ENCODE data around the gene STK32A. TPM values are rescaled to one million over a fixed set of nuclear protein-coding genes. Genes with fewer than 3 reads are reported as not detected.
"Not testable (repeated sequence)": the region's sequence is repeated elsewhere in the genome, so short reads cannot be mapped to it uniquely, and the experiment has no call there.

The STK32A gene
- total RNA-seq, 1 experiment from 2014 or later: not detected

GRCh38 chr5:147240266-147240985 lies 5.6 kb downstream of the STK32A start:
- no peak overlapping the region for H3K4me3 ChIP-seq
- no peaks in the 10 kb centered on the region for H3K36me3 ChIP-seq
- no peak for DNase-seq
- peaks cover 28% of the 10 kb centered on the region for H3K27me3 ChIP-seq
- no peaks in the 10 kb centered on the region for H3K9me3 ChIP-seq

- H3K4me3 ChIP-seq, H3K9me3 ChIP-seq, H3K36me3 ChIP-seq, H3K27me3 ChIP-seq, DNase-seq: not testable (repeated sequence)
Observed at GRCh38 chr5:147243238-147243637, 8.4 kb downstream of the STK32A start.

DNA sequence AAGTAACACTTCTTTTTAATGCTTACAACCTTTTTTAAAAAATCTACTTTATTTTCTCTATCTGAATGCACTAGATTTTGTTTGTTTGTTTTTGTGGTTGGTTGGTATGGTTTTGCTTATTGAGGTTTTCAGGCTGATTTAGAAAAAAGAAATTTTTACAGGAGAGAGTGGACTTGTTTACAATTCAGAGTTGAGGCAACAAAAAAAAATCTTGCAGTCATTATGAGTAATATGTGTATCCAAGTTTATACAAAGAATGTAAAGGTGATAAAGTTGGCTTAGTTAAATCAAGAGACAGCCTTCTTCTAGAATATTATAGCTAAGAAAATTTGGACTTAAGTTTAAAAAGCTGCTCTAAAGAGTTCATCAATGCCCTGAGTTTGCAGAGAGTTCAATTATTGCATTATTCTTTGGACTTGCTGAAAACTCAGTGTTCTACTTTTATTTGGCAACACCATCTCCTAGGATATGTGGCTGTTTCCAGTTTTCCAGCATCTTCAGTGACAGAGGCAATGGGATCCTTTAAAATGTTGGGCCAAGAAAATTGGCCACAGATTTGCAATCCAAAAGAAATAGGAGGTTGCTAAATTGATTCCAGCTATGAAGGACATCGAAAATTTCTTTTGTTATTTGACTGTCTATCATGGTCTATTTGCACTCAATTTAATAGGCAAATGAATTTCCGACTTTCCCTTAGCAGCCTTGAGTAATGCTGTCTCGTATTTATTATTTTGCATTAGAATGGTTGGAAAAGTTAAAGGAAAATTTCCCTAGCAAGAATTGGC lies 10.7 kb downstream of the STK32A start:
- H3K27me3 ChIP-seq: 0 out of 2 replicates have a peak, but pooled peaks cover 3% of the 10 kb centered on the region
- H3K4me3 ChIP-seq: no peak overlapping the region
- no peaks in the 10 kb centered on the region for H3K9me3 ChIP-seq
- H3K36me3 ChIP-seq: no peaks in the 10 kb centered on the region
- DNase-seq: no peak

DNA sequence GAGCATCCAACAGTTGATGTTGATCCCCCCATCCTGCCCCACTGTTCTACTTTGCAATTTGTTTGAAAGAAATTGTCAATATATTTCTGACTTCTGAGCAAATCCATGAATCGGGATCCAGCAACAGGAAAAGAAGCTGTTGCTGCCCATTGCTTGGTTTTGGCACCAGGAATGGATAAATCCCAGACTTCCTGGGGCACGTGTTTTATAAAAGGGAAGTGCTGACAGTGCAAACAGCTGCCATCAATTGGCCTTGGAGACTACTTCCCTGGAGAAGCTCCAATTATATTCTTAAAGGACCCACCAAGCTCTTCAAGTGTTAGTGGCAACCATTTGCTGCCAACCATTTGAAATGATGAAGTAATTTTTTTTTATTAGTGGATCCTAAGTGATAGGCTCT lies 13.7 kb downstream of the STK32A start:
- no peak for DNase-seq
- H3K27me3 ChIP-seq: 0 out of 2 replicates have a peak, but pooled peaks cover 3% of the 10 kb centered on the region
- no peaks in the 10 kb centered on the region for H3K9me3 ChIP-seq
- no peak overlapping the region for H3K4me3 ChIP-seq
- H3K36me3 ChIP-seq: no peaks in the 10 kb centered on the region

DNA sequence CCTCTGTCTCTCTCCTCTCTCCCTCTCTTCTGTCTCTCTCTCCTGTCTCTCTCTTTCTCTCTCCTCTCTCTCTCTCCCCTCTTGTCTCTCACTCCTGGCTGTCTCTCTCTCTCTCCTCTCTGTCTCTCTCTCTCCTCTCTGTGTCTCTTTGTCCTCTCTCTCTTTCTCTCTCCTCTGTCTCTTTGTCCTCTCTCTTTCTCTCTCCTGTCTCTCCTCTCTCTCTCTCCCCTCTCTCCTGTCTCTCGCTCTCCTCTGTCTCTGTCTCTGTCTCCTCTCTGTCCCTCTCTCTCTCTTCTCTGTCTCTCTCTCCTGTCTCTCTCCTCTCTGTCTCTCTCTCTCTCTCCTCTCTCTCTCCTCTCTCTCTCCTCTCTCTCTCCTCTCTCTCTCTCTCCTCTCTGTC lies 25.0 kb downstream of the STK32A start:
- H3K27me3 ChIP-seq: peaks cover 31% of the 10 kb centered on the region
- H3K36me3 ChIP-seq: no peaks in the 10 kb centered on the region
- no peaks in the 10 kb centered on the region; the same call in 1 of the 2 replicates for H3K9me3 ChIP-seq
- no peak overlapping the region for H3K4me3 ChIP-seq
- no peak for DNase-seq

GRCh38 chr5:147267082-147267832 lies 32.4 kb downstream of the STK32A start:
- H3K9me3 ChIP-seq: peaks cover 2% of the 10 kb centered on the region; the same call in 1 of the 2 replicates
- H3K4me3 ChIP-seq: no peak overlapping the region
- peaks cover 72% of the 10 kb centered on the region for H3K27me3 ChIP-seq
- no peaks in the 10 kb centered on the region for H3K36me3 ChIP-seq
- DNase-seq: no peak

- Histone ChIP-seq H3K9me3 (no peaks in the 10 kb centered on the region), H3K27me3 (peaks cover 12% of the 10 kb centered on the region), H3K36me3 (no peaks in the 10 kb centered on the region), H3K4me3 (no peak overlapping the region)
- no peak for DNase-seq
Observed at GRCh38 chr5:147276497-147276896, 41.7 kb downstream of the STK32A start.

DNA sequence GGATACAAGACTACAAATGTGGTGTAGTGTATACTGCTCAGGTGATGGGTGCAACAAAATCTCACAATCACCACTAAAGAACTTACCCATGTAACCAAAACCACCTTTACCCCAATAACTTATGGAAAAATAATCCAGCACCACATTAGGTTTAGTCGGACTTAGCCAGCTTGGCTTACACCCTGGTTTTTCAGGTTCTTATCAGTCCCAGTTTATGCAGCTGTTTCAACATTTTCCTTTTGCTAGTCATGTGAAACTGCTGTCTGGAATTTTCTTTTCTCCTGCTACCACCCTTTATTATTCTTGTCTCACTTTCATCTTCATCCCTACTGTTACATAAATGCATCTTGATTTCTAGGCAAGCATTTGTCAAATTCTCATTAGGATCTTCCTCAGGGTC lies 51.5 kb downstream of the STK32A start:
- no peaks in the 10 kb centered on the region for H3K36me3 ChIP-seq
- no peaks in the 10 kb centered on the region for H3K9me3 ChIP-seq
- no peaks in the 10 kb centered on the region for H3K27me3 ChIP-seq
- H3K4me3 ChIP-seq: no peak overlapping the region
- no peak for DNase-seq

DNA sequence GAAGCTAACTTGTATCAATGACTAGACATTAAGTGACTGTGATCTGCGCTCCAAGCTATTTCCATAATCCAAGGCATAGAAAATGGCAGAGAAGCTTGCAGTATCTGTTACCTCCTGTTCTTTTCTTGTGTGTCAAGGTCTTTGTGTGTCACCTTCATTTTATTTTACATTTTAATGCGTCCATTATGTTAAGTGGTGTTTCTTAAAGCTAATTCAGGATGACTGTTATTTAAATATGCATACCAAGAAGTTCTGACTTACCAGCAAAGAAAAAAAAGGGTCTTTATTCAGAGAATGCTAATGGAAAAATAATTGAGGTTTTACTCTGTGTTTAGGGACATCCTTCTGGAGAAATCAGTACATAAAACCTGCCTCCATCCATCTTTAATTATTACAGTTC lies 52.3 kb downstream of the STK32A start:
- Histone ChIP-seq H3K4me3 (no peak overlapping the region), H3K36me3 (no peaks in the 10 kb centered on the region), H3K9me3 (no peaks in the 10 kb centered on the region), H3K27me3 (no peaks in the 10 kb centered on the region)
- no peak for DNase-seq

DNA sequence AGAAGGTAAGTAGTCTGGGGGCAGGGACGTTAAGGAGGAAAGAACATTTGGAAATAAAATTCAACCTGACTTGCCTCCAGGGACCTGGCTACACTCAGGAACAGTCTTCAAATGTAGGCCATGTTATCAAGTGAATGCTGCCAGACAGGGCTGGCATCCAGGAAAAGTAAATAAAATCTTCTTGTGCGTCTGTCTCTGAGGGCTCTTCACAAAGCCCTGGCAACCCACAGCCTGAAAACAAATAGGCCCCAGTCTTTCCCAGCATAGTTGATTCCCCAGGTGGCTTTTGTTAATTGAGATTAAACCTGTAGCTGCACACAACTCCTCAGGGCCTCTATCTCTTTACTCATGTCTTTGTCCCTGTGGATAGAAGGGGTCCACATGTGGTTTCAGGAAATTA lies 55.4 kb downstream of the STK32A start:
- H3K9me3 ChIP-seq: no peaks in the 10 kb centered on the region
- H3K4me3 ChIP-seq: no peak overlapping the region
- no peaks in the 10 kb centered on the region for H3K27me3 ChIP-seq
- H3K36me3 ChIP-seq: no peaks in the 10 kb centered on the region
- no peak for DNase-seq

DNA sequence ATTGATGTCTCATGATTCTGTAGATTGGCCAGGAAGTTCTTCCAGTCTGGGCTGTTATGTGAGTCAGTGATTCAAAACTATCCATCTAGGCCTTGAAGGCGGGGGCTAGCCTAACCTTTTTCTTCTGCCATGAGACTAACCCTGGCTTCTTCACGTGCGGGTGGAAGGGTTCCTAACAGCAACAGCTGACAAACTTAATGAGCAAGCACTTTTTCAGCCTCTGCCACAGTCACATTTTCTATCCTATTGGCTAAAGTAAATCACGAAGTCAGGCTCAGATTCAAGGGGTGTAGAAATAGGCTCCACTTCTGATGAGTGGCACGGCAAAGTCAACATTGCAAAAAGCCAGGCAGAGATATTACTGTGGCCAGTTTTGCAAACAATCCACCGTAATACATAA lies 68.4 kb downstream of the STK32A start:
- peak; percentile 16 for DNase-seq
- no peaks in the 10 kb centered on the region for H3K36me3 ChIP-seq
- no peaks in the 10 kb centered on the region for H3K27me3 ChIP-seq
- no peak overlapping the region for H3K4me3 ChIP-seq
- peaks cover 2% of the 10 kb centered on the region; the same call in 1 of the 2 replicates for H3K9me3 ChIP-seq

DNA sequence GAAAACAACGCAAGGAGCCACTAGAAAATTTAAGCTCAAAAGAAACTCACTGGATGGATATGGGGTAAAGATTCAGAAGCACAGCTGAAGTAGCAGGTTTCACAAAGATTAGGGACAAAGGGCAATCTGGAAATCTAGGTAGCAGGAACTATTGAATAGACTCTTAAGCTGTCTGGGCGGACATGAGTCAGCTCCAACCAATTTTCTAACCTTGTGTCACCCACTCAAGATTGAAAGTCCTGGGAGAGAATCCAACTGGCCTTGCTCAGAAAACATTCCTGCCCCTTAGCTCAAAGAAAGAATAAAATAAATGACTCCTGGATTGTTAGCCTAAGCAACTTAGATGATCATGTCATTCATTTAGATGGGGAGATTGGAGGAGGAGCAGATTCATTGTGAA lies 69.2 kb downstream of the STK32A start:
- no peak overlapping the region for H3K4me3 ChIP-seq
- H3K9me3 ChIP-seq: peaks cover 2% of the 10 kb centered on the region; the same call in 1 of the 2 replicates
- DNase-seq: peak; percentile 87

GRCh38 chr5:147305147-147305546 lies 70.3 kb downstream of the STK32A start:
- Histone ChIP-seq H3K27me3 (no peaks in the 10 kb centered on the region), H3K4me3 (no peak overlapping the region), H3K36me3 (no peaks in the 10 kb centered on the region), H3K9me3 (peaks cover 2% of the 10 kb centered on the region; the same call in 1 of the 2 replicates)
- no peak for DNase-seq

More for the DNA sequence above, 69.2 kb downstream of the STK32A start:
- Histone ChIP-seq H3K27me3 (no peaks in the 10 kb centered on the region), H3K36me3 (no peaks in the 10 kb centered on the region)

- DNase-seq: no peak
- no peak overlapping the region for H3K4me3 ChIP-seq
- H3K36me3 ChIP-seq: no peaks in the 10 kb centered on the region
- peaks cover 2% of the 10 kb centered on the region; the same call in 1 of the 2 replicates for H3K9me3 ChIP-seq
- H3K27me3 ChIP-seq: no peaks in the 10 kb centered on the region
Observed at GRCh38 chr5:147306351-147306750, 71.5 kb downstream of the STK32A start.

DNA sequence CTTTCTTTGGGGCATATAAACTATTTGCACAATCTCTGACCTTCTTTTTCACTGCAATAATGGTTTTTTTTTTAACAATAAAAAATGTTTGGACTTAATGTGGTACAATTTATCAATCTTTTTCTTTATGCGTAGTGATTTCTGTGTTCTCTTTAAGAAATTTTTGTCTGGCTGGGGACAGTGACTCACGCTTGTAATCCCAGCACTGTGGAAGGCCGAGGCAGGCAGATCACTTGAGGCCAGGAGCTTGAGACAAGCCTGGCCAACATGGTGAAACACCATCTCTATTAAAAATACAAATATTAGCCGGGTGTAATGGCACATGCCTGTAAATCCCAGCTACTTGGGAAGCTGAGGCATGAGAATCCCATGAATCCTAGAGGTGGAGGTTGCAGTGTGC lies 72.3 kb downstream of the STK32A start:
- Histone ChIP-seq H3K27me3 (no peaks in the 10 kb centered on the region), H3K9me3 (peaks cover 2% of the 10 kb centered on the region; the same call in 1 of the 2 replicates), H3K36me3 (no peaks in the 10 kb centered on the region), H3K4me3 (no peak overlapping the region)
- no peak for DNase-seq

DNA sequence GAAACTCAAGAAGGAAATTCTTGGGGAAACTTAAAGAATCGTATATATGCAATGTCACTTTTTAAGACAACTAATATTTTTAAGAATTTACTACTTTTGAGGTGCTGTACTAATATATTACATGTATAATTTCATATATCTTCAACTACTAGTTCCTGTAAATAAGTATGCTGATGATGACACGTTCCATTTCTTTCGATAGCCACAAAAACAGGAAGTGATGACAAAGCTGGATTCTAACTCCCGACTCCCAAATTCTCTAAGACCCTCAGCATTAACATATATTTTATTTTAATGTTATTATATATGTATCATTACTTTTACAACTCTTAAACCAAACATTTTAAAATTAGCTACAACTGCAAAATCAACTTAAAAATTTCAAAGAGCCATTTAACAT lies 74.8 kb downstream of the STK32A start:
- no peaks in the 10 kb centered on the region for H3K36me3 ChIP-seq
- no peak for DNase-seq
- no peaks in the 10 kb centered on the region for H3K27me3 ChIP-seq
- no peak overlapping the region for H3K4me3 ChIP-seq
- peaks cover 2% of the 10 kb centered on the region; the same call in 1 of the 2 replicates for H3K9me3 ChIP-seq

Measured in MG63 (cell line).